ENCODE measurements around the gene ODAD3.
A peak's percentile ranks its signal among the peaks of the same experiment; 100 is the strongest.

GRCh38 chr19:11453468-11454341, 18.8 kb upstream of the ODAD3 start:
- no peak for TF ChIP-seq EZH2 (IDR thresholded peaks at IDR 0.05; ENCODE audit: borderline replicate concordance)
- TF ChIP-seq, protein P1, sequence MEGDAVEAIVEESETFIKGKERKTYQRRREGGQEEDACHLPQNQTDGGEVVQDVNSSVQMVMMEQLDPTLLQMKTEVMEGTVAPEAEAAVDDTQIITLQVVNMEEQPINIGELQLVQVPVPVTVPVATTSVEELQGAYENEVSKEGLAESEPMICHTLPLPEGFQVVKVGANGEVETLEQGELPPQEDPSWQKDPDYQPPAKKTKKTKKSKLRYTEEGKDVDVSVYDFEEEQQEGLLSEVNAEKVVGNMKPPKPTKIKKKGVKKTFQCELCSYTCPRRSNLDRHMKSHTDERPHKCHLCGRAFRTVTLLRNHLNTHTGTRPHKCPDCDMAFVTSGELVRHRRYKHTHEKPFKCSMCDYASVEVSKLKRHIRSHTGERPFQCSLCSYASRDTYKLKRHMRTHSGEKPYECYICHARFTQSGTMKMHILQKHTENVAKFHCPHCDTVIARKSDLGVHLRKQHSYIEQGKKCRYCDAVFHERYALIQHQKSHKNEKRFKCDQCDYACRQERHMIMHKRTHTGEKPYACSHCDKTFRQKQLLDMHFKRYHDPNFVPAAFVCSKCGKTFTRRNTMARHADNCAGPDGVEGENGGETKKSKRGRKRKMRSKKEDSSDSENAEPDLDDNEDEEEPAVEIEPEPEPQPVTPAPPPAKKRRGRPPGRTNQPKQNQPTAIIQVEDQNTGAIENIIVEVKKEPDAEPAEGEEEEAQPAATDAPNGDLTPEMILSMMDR (IDR thresholded peaks at IDR 0.05; ENCODE audit: poor library complexity) = peak; percentile 27

Data from hepatocyte (in vitro differentiated cells).